GM12878 (cell line): ENCODE measurements around the gene CD27. TPM values are rescaled to one million over a fixed set of nuclear protein-coding genes. Genes with fewer than 3 reads are reported as not detected.

Experiments used
- ATAC-seq: fragments of 200-7000 bp; cut with Tn5 transposase; 3 replicates; pipeline ENCODE4 v1.9.1; 2020; ENCODE audit warnings: mild to moderate bottlenecking, moderate library complexity
- BruUV-seq: library from RNA; stranded (reverse); fragments of 400-500 nt; replicated peaks from 2 replicates; lab custom pipeline; 2021; lab: Mats Ljungman, UMichigan
- CTCF ChIA-PET: fragments of 300-600 bp; sonication (Branson Sonifier 250); formaldehyde crosslinking; extraction: SDS; loops from one replicate; lab custom pipeline; 2021; ENCODE audit warnings: inconsistent platforms; lab: Yijun Ruan, JAX
- POLR2A ChIA-PET: fragments of 350-600 bp; formaldehyde crosslinking; extraction: SDS; loops from one replicate; lab custom pipeline; 2021; ENCODE audit warnings: inconsistent platforms; lab: Charles Lee
- RAD21 ChIA-PET: fragments of 300-600 bp; sonication (Branson Sonifier 250); formaldehyde crosslinking; loops from one replicate; lab custom pipeline; 2023; ENCODE audit warnings: antibody characterized with exemption; ENCODE audit not compliant: unreplicated experiment; lab: Charles Lee
- SMC1A ChIA-PET: fragments of 300-600 bp; sonication (Branson Sonifier 250); formaldehyde crosslinking; loops from one replicate; lab custom pipeline; 2023; ENCODE audit not compliant: unreplicated experiment, uncharacterized antibody; lab: Charles Lee
- DNase-seq: peaks from one replicate; pipeline ENCODE4 v3.0.0-alpha.2; 2011; ENCODE audit warnings: low read depth, low spot score
- FAIRE-seq: peaks from 3 replicates; lab custom pipeline; 2011; peaks lifted over from hg19 to GRCh38; lab: Jason Lieb, UNC
- H2AFZ ChIP-seq: 2 replicates; pipeline ENCODE4 v1.6.0; 2011; ENCODE audit warnings: low read depth, low read length, control low read depth; ENCODE audit not compliant: control insufficient read depth
- H3K27ac ChIP-seq: 2 replicates; pipeline ENCODE4 v1.5.1; 2011; ENCODE audit warnings: control low read depth; ENCODE audit not compliant: control insufficient read depth, insufficient read depth
- H3K27me3 ChIP-seq, 2 experiments: replicated peaks in 1 of 2; 2 replicates each; pipeline versions ENCODE4 v1.6.0 to v1.6.1; 2011; ENCODE audit warnings: low read length in 1 of 2; ENCODE audit not compliant: control insufficient read depth in 2 of 2, insufficient read depth in 2 of 2
- H3K36me3 ChIP-seq, 2 experiments: 2 replicates each; pipeline ENCODE4 v1.5.1; 2011; ENCODE audit warnings: low read length in 1 of 2; ENCODE audit not compliant: control insufficient read depth in 2 of 2, insufficient read depth in 2 of 2
- H3K4me1 ChIP-seq: 2 replicates; pipeline ENCODE4 v1.6.1; 2011; ENCODE audit warnings: mild to moderate bottlenecking, low read length, moderate library complexity, mixed read lengths; ENCODE audit not compliant: control insufficient read depth, insufficient read depth
- H3K4me2 ChIP-seq: 2 replicates; pipeline ENCODE4 v1.6.0; 2011; ENCODE audit warnings: control low read depth; ENCODE audit not compliant: control insufficient read depth, insufficient read depth
- H3K4me3 ChIP-seq: fragments of 200-600 bp; sonication (generic); 2 replicates; pipeline ENCODE4 v1.5.1; 2016
- H3K79me2 ChIP-seq: 2 replicates; pipeline ENCODE4 v1.6.0; 2011; ENCODE audit warnings: low read length; ENCODE audit not compliant: control insufficient read depth, insufficient read depth
- H3K9ac ChIP-seq: 2 replicates; pipeline ENCODE4 v1.8.0; 2011; ENCODE audit warnings: low read length, control low read depth, mixed read lengths; ENCODE audit not compliant: control insufficient read depth, insufficient read depth
- H3K9me3 ChIP-seq: replicated peaks from 3 replicates; pipeline ENCODE4 v1.5.1; 2011; ENCODE audit warnings: mild to moderate bottlenecking, low read length; ENCODE audit not compliant: control insufficient read depth, insufficient read depth
- H4K20me1 ChIP-seq: 2 replicates; pipeline ENCODE4 v1.6.0; 2011; ENCODE audit not compliant: control insufficient read depth, insufficient read depth
- CEBPZ ChIP-seq: fragments of 150-350 bp; IDR thresholded peaks from 2 replicates; pipeline ENCODE4 v1.6.1; 2016; ENCODE audit warnings: low read depth, low read length
- DPF2 ChIP-seq: fragments of 450-650 bp; IDR thresholded peaks from 2 replicates; pipeline ENCODE4 v1.6.1; 2017; ENCODE audit warnings: mild to moderate bottlenecking
- FOS ChIP-seq: IDR thresholded peaks from 3 replicates; pipeline ENCODE4 v1.6.1; 2011; ENCODE audit warnings: borderline replicate concordance; ENCODE audit not compliant: insufficient read length; ENCODE audit errors: extremely low read depth
- FOXK2 ChIP-seq: fragments of 450-650 bp; IDR thresholded peaks from 2 replicates; pipeline ENCODE4 v1.6.1; 2017; ENCODE audit warnings: mild to moderate bottlenecking, moderate library complexity
- PML ChIP-seq: IDR thresholded peaks from 2 replicates; pipeline ENCODE4 v1.6.1; 2012; ENCODE audit warnings: low read length, inconsistent platforms
- SKIL ChIP-seq: fragments of 450-650 bp; IDR thresholded peaks from 2 replicates; pipeline ENCODE4 v1.6.1; 2017; ENCODE audit warnings: mild to moderate bottlenecking, low read depth, inconsistent platforms; ENCODE audit not compliant: poor library complexity, severe bottlenecking
- WGBS: methylation state at CpG from one replicate; pipeline ENCODE4 v1.1.6; 2016; ENCODE audit warnings: low lambda C conversion rate; ENCODE audit not compliant: insufficient replicate concordance, insufficient coverage; ENCODE audit errors: missing lambda C conversion rate; 5-methylcytosine and 5-hydroxymethylcytosine counted together
- in situ Hi-C: fragments of 300-500 bp; cut with MboI; formaldehyde crosslinking; loops from 9 replicates; pipeline ENCODE4 v1.14.3; 2018; ENCODE audit warnings: mixed read lengths
- intact Hi-C: fragments of 100-400 bp; cut with micrococcal nuclease; formaldehyde crosslinking; loops from one replicate; pipeline ENCODE4 v1.14.2; 2022; ENCODE audit not compliant: unreplicated experiment
- polyA plus RNA-seq, 11 experiments: library from polyadenylated mRNA; depleted of rRNA in 4 of 11; unstranded in 6 of 11; stranded (reverse) in 5 of 11; fragments of >200 nt; fragmentation: Nextera tagmentation in 4 of 11; fragmentation: Illumina TruSeq in 1 of 11; extraction: Ambion mirVana in 4 of 11; extraction: Trizol in 1 of 11; gene quantifications; 1 replicate in 1 of 11; 2 replicates in 10 of 11; pipeline versions ENCODE4 v1.2.1 to v1.2.3, GENCODE V29; 2011 to 2016; ENCODE audit warnings: inconsistent platforms in 2 of 11, missing spikeins in 2 of 11, low read depth in 1 of 11
- total RNA-seq, 4 experiments: library from RNA; depleted of rRNA in 3 of 4; stranded (reverse); fragments of >200 nt in 3 of 4; fragmentation: Illumina TruSeq in 1 of 4; extraction: Trizol in 1 of 4; gene quantifications; 2 replicates each; pipeline versions ENCODE4 v1.2.1 to v1.2.3, GENCODE V29; 2013 to 2021

Gene CD27
- total and polyA plus RNA-seq, 10 of the 15 experiments (the other 5 are each of a cell fraction or from before 2014, with no cell fraction given) = 4.9 to 184 (median 106) TPM

- Histone ChIP-seq H3K27ac (no peak overlapping the region), H3K36me3 (peaks cover 9 to 45% of the 10 kb centered on the region in 2 experiments), H3K9ac (no peak overlapping the region), H3K79me2 (peaks cover 33% of the 10 kb centered on the region), H3K27me3 (no peaks in the 10 kb centered on the region), H3K4me2 (no peak overlapping the region), H3K4me3 (no peak overlapping the region), H2AFZ (no peak overlapping the region), H3K9me3 (no peaks in the 10 kb centered on the region), H4K20me1 (no peaks in the 10 kb centered on the region), H3K4me1 (no peaks in the 10 kb centered on the region; the same call in 1 of the 2 replicates)
- ChIA-PET CTCF (interaction anchor here (0.9 to 3.3 kb wide), 4 partner anchors 20 to 76 kb away, joined by 3 to 9 read pairs (median 4); no protein-coding TSS in a partner anchor), SMC1A (interaction anchor here (0.8 to 1.2 kb wide), 2 partner anchors 35 to 39 kb away, joined by 3 to 4 read pairs; no protein-coding TSS in a partner anchor), RAD21 (interaction anchor here (1.3 kb wide), 1 partner anchor 12 kb away, joined by 6 read pairs; no protein-coding TSS in a partner anchor), POLR2A (interaction anchor here (1.4 to 1.5 kb wide), 2 partner anchors 30 to 32 kb away, joined by 3 to 4 read pairs; partner anchors contain the start of gene VAMP1)
- intact Hi-C loops (no loop called here), in situ Hi-C loops (no loop called here)
- no peak for ATAC-seq
- 95% methylated on average over 2 of the region's 2 CpGs for WGBS
- no peak for FAIRE-seq
- TF ChIP-seq CEBPZ (no peak), FOS (no peak), FOXK2 (no peak), PML (no peak), DPF2 (no peak), SKIL (no peak)
- BruUV-seq = TSS peak; percentile 17
- no peak for DNase-seq
Measured at GRCh38 chr12:6500466-6500865, 55.7 kb downstream of the CD27 start.

Other genes starting within 250 kb of the CD27 start
Only the 7 nearest of the 17 such genes appear.
- gene SCNN1A, start 69.4 kb upstream of the CD27 start, total RNA-seq (2014; rRNA removed) = not detected in 2 replicates
- not detected in 2 replicates for gene SCNN1A, start 69.4 kb upstream of the CD27 start, total RNA-seq (2014; rRNA removed; fragmentation: Illumina TruSeq; extraction: Trizol)
- 0.56 and 0.69 TPM in 2 replicates for gene SCNN1A, start 69.4 kb upstream of the CD27 start, total RNA-seq (2021)
- gene SCNN1A, start 69.4 kb upstream of the CD27 start, polyA plus RNA-seq (2011; rRNA removed) = not detected in 2 replicates
- gene SCNN1A, start 69.4 kb upstream of the CD27 start, polyA plus RNA-seq (2014; fragmentation: Illumina TruSeq; extraction: Trizol) = not detected in 2 replicates
- gene SCNN1A, start 69.4 kb upstream of the CD27 start, polyA plus RNA-seq (2014; fragmentation: Nextera tagmentation; extraction: Ambion mirVana) = not detected
- 0.03 TPM in 1 of 2 replicates, not detected in the other for gene SCNN1A, start 69.4 kb upstream of the CD27 start, polyA plus RNA-seq (2014; rRNA removed)
- under 1 TPM in 1 of 2 experiments, not detected in 1; 0.14 TPM for gene SCNN1A, start 69.4 kb upstream of the CD27 start, polyA plus RNA-seq (2016; fragmentation: Nextera tagmentation; extraction: Ambion mirVana)
- gene LTBR, start 60.8 kb upstream of the CD27 start, total RNA-seq (2014; rRNA removed) = not detected in 2 replicates
- not detected in 2 replicates for gene LTBR, start 60.8 kb upstream of the CD27 start, total RNA-seq (2014; rRNA removed; fragmentation: Illumina TruSeq; extraction: Trizol)
- 0.44 and 0.45 TPM in 2 replicates for gene LTBR, start 60.8 kb upstream of the CD27 start, total RNA-seq (2021)
- gene LTBR, start 60.8 kb upstream of the CD27 start, polyA plus RNA-seq (2011; rRNA removed) = not detected in 2 replicates
- gene LTBR, start 60.8 kb upstream of the CD27 start, polyA plus RNA-seq (2014; fragmentation: Illumina TruSeq; extraction: Trizol) = not detected in 2 replicates
- gene LTBR, start 60.8 kb upstream of the CD27 start, polyA plus RNA-seq (2014; fragmentation: Nextera tagmentation; extraction: Ambion mirVana) = not detected
- not detected in 2 replicates for gene LTBR, start 60.8 kb upstream of the CD27 start, polyA plus RNA-seq (2014; rRNA removed)
- gene LTBR, start 60.8 kb upstream of the CD27 start, polyA plus RNA-seq (2016; fragmentation: Nextera tagmentation; extraction: Ambion mirVana) = under 1 TPM in 1 of 2 experiments, not detected in 1; 0.24 TPM
- 39.1 and 40.4 TPM in 2 replicates for gene TAPBPL, start 7.1 kb downstream of the CD27 start, total RNA-seq (2014; rRNA removed)
- gene TAPBPL, start 7.1 kb downstream of the CD27 start, total RNA-seq (2014; rRNA removed; fragmentation: Illumina TruSeq; extraction: Trizol) = 24.7 and 25.0 TPM in 2 replicates
- 26.4 and 29.0 TPM in 2 replicates for gene TAPBPL, start 7.1 kb downstream of the CD27 start, total RNA-seq (2021)
- 28.5 and 45.0 TPM in 2 replicates for gene TAPBPL, start 7.1 kb downstream of the CD27 start, polyA plus RNA-seq (2011; rRNA removed)
- gene TAPBPL, start 7.1 kb downstream of the CD27 start, polyA plus RNA-seq (2014; fragmentation: Illumina TruSeq; extraction: Trizol) = 13.0 and 26.4 TPM in 2 replicates
- 10 to 100 TPM; 12.4 to 20.9 TPM for gene TAPBPL, start 7.1 kb downstream of the CD27 start, polyA plus RNA-seq (2014; fragmentation: Nextera tagmentation; extraction: Ambion mirVana)
- 40.4 and 43.1 TPM in 2 replicates for gene TAPBPL, start 7.1 kb downstream of the CD27 start, polyA plus RNA-seq (2014; rRNA removed)
- gene TAPBPL, start 7.1 kb downstream of the CD27 start, polyA plus RNA-seq (2016; fragmentation: Nextera tagmentation; extraction: Ambion mirVana) = 10 to 100 TPM; 33.3 to 39.9 TPM
- 28.9 and 31.5 TPM in 2 replicates for gene VAMP1, start 25.7 kb downstream of the CD27 start, total RNA-seq (2014; rRNA removed)
- gene VAMP1, start 25.7 kb downstream of the CD27 start, total RNA-seq (2014; rRNA removed; fragmentation: Illumina TruSeq; extraction: Trizol) = 14.8 and 16.6 TPM in 2 replicates
- gene VAMP1, start 25.7 kb downstream of the CD27 start, total RNA-seq (2021) = 26.0 and 26.2 TPM in 2 replicates
- 37.1 and 41.3 TPM in 2 replicates for gene VAMP1, start 25.7 kb downstream of the CD27 start, polyA plus RNA-seq (2011; rRNA removed)
- gene VAMP1, start 25.7 kb downstream of the CD27 start, polyA plus RNA-seq (2014; fragmentation: Illumina TruSeq; extraction: Trizol) = 32.3 and 36.1 TPM in 2 replicates
- 1 to 10 TPM; 4.8 to 8.8 TPM for gene VAMP1, start 25.7 kb downstream of the CD27 start, polyA plus RNA-seq (2014; fragmentation: Nextera tagmentation; extraction: Ambion mirVana)
- 121 and 123 TPM in 2 replicates for gene VAMP1, start 25.7 kb downstream of the CD27 start, polyA plus RNA-seq (2014; rRNA removed)
- gene VAMP1, start 25.7 kb downstream of the CD27 start, polyA plus RNA-seq (2016; fragmentation: Nextera tagmentation; extraction: Ambion mirVana) = 10 to 100 TPM; 25.9 to 28.9 TPM
- 137 and 175 TPM in 2 replicates for gene MRPL51, start 48.3 kb downstream of the CD27 start, total RNA-seq (2014; rRNA removed)
- 254 and 259 TPM in 2 replicates for gene MRPL51, start 48.3 kb downstream of the CD27 start, total RNA-seq (2014; rRNA removed; fragmentation: Illumina TruSeq; extraction: Trizol)
- 275 and 276 TPM in 2 replicates for gene MRPL51, start 48.3 kb downstream of the CD27 start, total RNA-seq (2021)
- gene MRPL51, start 48.3 kb downstream of the CD27 start, polyA plus RNA-seq (2011; rRNA removed) = 159 and 252 TPM in 2 replicates
- gene MRPL51, start 48.3 kb downstream of the CD27 start, polyA plus RNA-seq (2014; fragmentation: Illumina TruSeq; extraction: Trizol) = 241 and 255 TPM in 2 replicates
- 1,000 to 10,000 TPM in 1 of 2 experiments, 100 to 1,000 TPM in 1; 908 to 1,202 TPM for gene MRPL51, start 48.3 kb downstream of the CD27 start, polyA plus RNA-seq (2014; fragmentation: Nextera tagmentation; extraction: Ambion mirVana)
- 167 and 183 TPM in 2 replicates for gene MRPL51, start 48.3 kb downstream of the CD27 start, polyA plus RNA-seq (2014; rRNA removed)
- 100 to 1,000 TPM; 583 to 588 TPM for gene MRPL51, start 48.3 kb downstream of the CD27 start, polyA plus RNA-seq (2016; fragmentation: Nextera tagmentation; extraction: Ambion mirVana)
- 141 and 144 TPM in 2 replicates for gene NCAPD2, start 49.1 kb downstream of the CD27 start, total RNA-seq (2014; rRNA removed)
- 96.9 and 98.2 TPM in 2 replicates for gene NCAPD2, start 49.1 kb downstream of the CD27 start, total RNA-seq (2014; rRNA removed; fragmentation: Illumina TruSeq; extraction: Trizol)
- 110 and 113 TPM in 2 replicates for gene NCAPD2, start 49.1 kb downstream of the CD27 start, total RNA-seq (2021)
- 84.0 and 160 TPM in 2 replicates for gene NCAPD2, start 49.1 kb downstream of the CD27 start, polyA plus RNA-seq (2011; rRNA removed)
- 110 and 146 TPM in 2 replicates for gene NCAPD2, start 49.1 kb downstream of the CD27 start, polyA plus RNA-seq (2014; fragmentation: Illumina TruSeq; extraction: Trizol)
- 10 to 100 TPM; 24.2 to 32.8 TPM for gene NCAPD2, start 49.1 kb downstream of the CD27 start, polyA plus RNA-seq (2014; fragmentation: Nextera tagmentation; extraction: Ambion mirVana)
- 114 TPM in 2 replicates for gene NCAPD2, start 49.1 kb downstream of the CD27 start, polyA plus RNA-seq (2014; rRNA removed)
- gene NCAPD2, start 49.1 kb downstream of the CD27 start, polyA plus RNA-seq (2016; fragmentation: Nextera tagmentation; extraction: Ambion mirVana) = 100 to 1,000 TPM; 105 to 108 TPM
- 8,450 and 8,907 TPM in 2 replicates for gene GAPDH, start 89.6 kb downstream of the CD27 start, total RNA-seq (2014; rRNA removed)
- 5,296 and 5,818 TPM in 2 replicates for gene GAPDH, start 89.6 kb downstream of the CD27 start, total RNA-seq (2014; rRNA removed; fragmentation: Illumina TruSeq; extraction: Trizol)
- 5,606 and 5,698 TPM in 2 replicates for gene GAPDH, start 89.6 kb downstream of the CD27 start, total RNA-seq (2021)
- 7,976 and 14,240 TPM in 2 replicates for gene GAPDH, start 89.6 kb downstream of the CD27 start, polyA plus RNA-seq (2011; rRNA removed)
- gene GAPDH, start 89.6 kb downstream of the CD27 start, polyA plus RNA-seq (2014; fragmentation: Illumina TruSeq; extraction: Trizol) = 5,112 and 9,478 TPM in 2 replicates
- over 10,000 TPM in 1 of 2 experiments, 1,000 to 10,000 TPM in 1; 9,323 to 11,518 TPM for gene GAPDH, start 89.6 kb downstream of the CD27 start, polyA plus RNA-seq (2014; fragmentation: Nextera tagmentation; extraction: Ambion mirVana)
- gene GAPDH, start 89.6 kb downstream of the CD27 start, polyA plus RNA-seq (2014; rRNA removed) = 9,590 and 10,389 TPM in 2 replicates
- 1,000 to 10,000 TPM; 9,069 to 9,909 TPM for gene GAPDH, start 89.6 kb downstream of the CD27 start, polyA plus RNA-seq (2016; fragmentation: Nextera tagmentation; extraction: Ambion mirVana)